OCI-LY7 (cell line): Measurements from ENCODE around the gene RECK. TPM values are rescaled to one million over a fixed set of nuclear protein-coding genes. Genes with fewer than 3 reads are reported as not detected.

Source experiments
- BruUV-seq: library from RNA; stranded (reverse); fragments of 400-500 nt; replicated peaks from 2 replicates; lab custom pipeline; 2021; lab: Mats Ljungman, UMichigan
- CTCF ChIA-PET: fragments of 300-600 bp; sonication (Branson Sonifier 250); formaldehyde crosslinking; loops from one replicate; lab custom pipeline; 2022; ENCODE audit warnings: antibody characterized with exemption; ENCODE audit not compliant: unreplicated experiment; lab: Charles Lee
- POLR2A ChIA-PET: fragments of 300-600 bp; sonication (Branson Sonifier 250); formaldehyde crosslinking; loops from one replicate; lab custom pipeline; 2022; ENCODE audit warnings: antibody characterized with exemption; lab: Charles Lee
- DNase-seq: peaks from one replicate; pipeline ENCODE4 v3.0.0-alpha.2; 2015; ENCODE audit warnings: low spot score
- H2AFZ ChIP-seq: fragments of 200-600 bp; sonication (generic), shearing (Covaris generic); 2 replicates; pipeline ENCODE4 v1.6.1; 2014; ENCODE audit warnings: mild to moderate bottlenecking, antibody characterized with exemption, low read length, moderate library complexity
- H3K27ac ChIP-seq: fragments of 200-600 bp; sonication (generic); 2 replicates; pipeline ENCODE4 v1.5.1; 2014; ENCODE audit warnings: mixed run types, low read depth, mild to moderate bottlenecking, moderate library complexity, low read length, inconsistent platforms; ENCODE audit not compliant: poor library complexity, severe bottlenecking
- H3K36me3 ChIP-seq: fragments of 200-600 bp; sonication (generic); 2 replicates; pipeline ENCODE4 v1.6.1; 2014; ENCODE audit warnings: mild to moderate bottlenecking, antibody characterized with exemption, low read length, moderate library complexity, mixed read lengths; ENCODE audit not compliant: insufficient read depth
- H3K4me1 ChIP-seq: fragments of 200-600 bp; sonication (generic); 2 replicates; pipeline ENCODE4 v1.5.1; 2014; ENCODE audit warnings: mild to moderate bottlenecking, low read length; ENCODE audit not compliant: insufficient read depth, poor library complexity, severe bottlenecking
- H3K4me2 ChIP-seq: fragments of 200-600 bp; sonication (generic); 2 replicates; pipeline ENCODE4 v1.6.1; 2014; ENCODE audit warnings: mild to moderate bottlenecking, low read length
- H3K4me3 ChIP-seq: fragments of 200-600 bp; sonication (generic); 2 replicates; pipeline ENCODE4 v1.5.1; 2014; ENCODE audit warnings: mild to moderate bottlenecking, low read depth, low read length; ENCODE audit not compliant: poor library complexity, severe bottlenecking
- H3K79me2 ChIP-seq: fragments of 200-600 bp; sonication (generic); 2 replicates; pipeline ENCODE4 v1.6.1; 2016; ENCODE audit warnings: low read depth, mild to moderate bottlenecking, low read length, moderate library complexity, mixed read lengths; ENCODE audit not compliant: insufficient read depth
- H3K9me2 ChIP-seq: fragments of 200-600 bp; sonication (generic); 2 replicates; pipeline ENCODE4 v1.6.1; 2016; ENCODE audit warnings: mild to moderate bottlenecking, low read length, mixed read lengths; ENCODE audit not compliant: insufficient read depth
- H3K9me3 ChIP-seq: fragments of 200-600 bp; sonication (generic); 2 replicates; pipeline ENCODE4 v1.6.1; 2014; ENCODE audit warnings: mild to moderate bottlenecking, mixed run types, low read length, mixed read lengths
- H4K20me1 ChIP-seq: fragments of 200-600 bp; sonication (generic); 2 replicates; pipeline ENCODE4 v1.6.1; 2014; ENCODE audit warnings: mild to moderate bottlenecking, antibody characterized with exemption, low read length, moderate library complexity, mixed read lengths; ENCODE audit not compliant: insufficient read depth
- EZH2phosphoT487 ChIP-seq: fragments of 200-600 bp; sonication (generic); IDR thresholded peaks from 2 replicates; pipeline ENCODE4 v1.6.1; 2018; ENCODE audit warnings: low read depth, borderline replicate concordance, mild to moderate bottlenecking, mixed run types, antibody characterized with exemption, low read length, moderate library complexity, mixed read lengths
- intact Hi-C: fragments of 100-400 bp; cut with micrococcal nuclease; formaldehyde crosslinking; loops from one replicate; pipeline ENCODE4 v1.10.0; 2022; ENCODE audit not compliant: unreplicated experiment
- total RNA-seq, 2 experiments: library from RNA; depleted of rRNA in 1 of 2; stranded (reverse); fragments of >200 nt in 1 of 2; shearing (Covaris generic) in 1 of 2; gene quantifications; 2 replicates each; pipeline ENCODE4 v1.2.3, GENCODE V29; 2014 to 2022
- TF ChIP-seq, protein P1 (sequence below): fragments of 200-600 bp; sonication (generic); conservative IDR thresholded peaks from 2 replicates; pipeline ENCODE4 v1.5.1; 2014; ENCODE audit warnings: mild to moderate bottlenecking, antibody characterized with exemption, low read length, moderate library complexity, mixed read lengths

RECK gene
- total RNA-seq, 2 experiments from 2014 or later = 3.0 to 6.5 TPM

DNA sequence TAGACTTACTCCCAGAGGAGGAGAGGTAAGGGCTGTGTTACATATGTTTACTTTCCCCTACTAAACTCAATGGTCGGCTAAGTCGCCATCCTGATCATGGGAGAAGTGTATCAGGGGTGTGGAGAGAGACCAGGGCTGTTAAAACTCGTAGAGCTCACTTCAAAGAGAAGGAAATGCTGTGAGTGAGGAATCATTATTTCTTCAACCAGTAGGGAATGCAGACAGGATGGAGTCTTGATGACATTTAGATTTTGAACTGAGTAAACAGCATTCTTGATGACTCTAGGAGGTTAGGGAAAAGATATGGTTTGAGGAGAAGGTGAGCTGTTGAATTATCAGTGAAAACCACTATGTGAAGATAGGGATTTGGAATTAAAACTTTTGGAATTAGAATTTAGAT is 17.3 kb downstream of the RECK start:
- Histone ChIP-seq H3K27ac (no peak overlapping the region), H4K20me1 (no peaks in the 10 kb centered on the region), H3K9me2 (no peaks in the 10 kb centered on the region), H3K36me3 (no peaks in the 10 kb centered on the region), H3K4me3 (no peak overlapping the region), H3K4me1 (no peaks in the 10 kb centered on the region), H3K4me2 (no peak overlapping the region), H3K79me2 (no peaks in the 10 kb centered on the region), H2AFZ (no peak overlapping the region), H3K9me3 (no peaks in the 10 kb centered on the region)
- TF ChIP-seq, protein P1, sequence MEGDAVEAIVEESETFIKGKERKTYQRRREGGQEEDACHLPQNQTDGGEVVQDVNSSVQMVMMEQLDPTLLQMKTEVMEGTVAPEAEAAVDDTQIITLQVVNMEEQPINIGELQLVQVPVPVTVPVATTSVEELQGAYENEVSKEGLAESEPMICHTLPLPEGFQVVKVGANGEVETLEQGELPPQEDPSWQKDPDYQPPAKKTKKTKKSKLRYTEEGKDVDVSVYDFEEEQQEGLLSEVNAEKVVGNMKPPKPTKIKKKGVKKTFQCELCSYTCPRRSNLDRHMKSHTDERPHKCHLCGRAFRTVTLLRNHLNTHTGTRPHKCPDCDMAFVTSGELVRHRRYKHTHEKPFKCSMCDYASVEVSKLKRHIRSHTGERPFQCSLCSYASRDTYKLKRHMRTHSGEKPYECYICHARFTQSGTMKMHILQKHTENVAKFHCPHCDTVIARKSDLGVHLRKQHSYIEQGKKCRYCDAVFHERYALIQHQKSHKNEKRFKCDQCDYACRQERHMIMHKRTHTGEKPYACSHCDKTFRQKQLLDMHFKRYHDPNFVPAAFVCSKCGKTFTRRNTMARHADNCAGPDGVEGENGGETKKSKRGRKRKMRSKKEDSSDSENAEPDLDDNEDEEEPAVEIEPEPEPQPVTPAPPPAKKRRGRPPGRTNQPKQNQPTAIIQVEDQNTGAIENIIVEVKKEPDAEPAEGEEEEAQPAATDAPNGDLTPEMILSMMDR = no peak
- no peak for TF ChIP-seq EZH2phosphoT487
- intact Hi-C loops = no loop called here
- no peak for DNase-seq
- POLR2A ChIA-PET = interaction anchor here (0.6 to 1.3 kb wide), 3 partner anchors 12 to 38 kb away, joined by 3 to 5 read pairs (median 4); no protein-coding TSS in a partner anchor
- BruUV-seq = no TSS peak
- CTCF ChIA-PET = no interaction called here

GRCh38 chr9:36056896-36057295 is 20.2 kb downstream of the RECK start:
- POLR2A ChIA-PET = interaction anchor here (0.6 to 1.4 kb wide), 5 partner anchors 8 to 179 kb away, joined by 3 to 6 read pairs (median 5); no protein-coding TSS in a partner anchor

More at GRCh38 chr9:36056896-36057295, 20.2 kb downstream of the RECK start:
- intact Hi-C loops = no loop called here
- Histone ChIP-seq H3K4me1 (no peaks in the 10 kb centered on the region), H3K36me3 (no peaks in the 10 kb centered on the region), H3K4me2 (no peak overlapping the region), H3K9me2 (no peaks in the 10 kb centered on the region), H3K79me2 (no peaks in the 10 kb centered on the region), H3K4me3 (no peak overlapping the region), H2AFZ (no peak overlapping the region), H3K27ac (no peak overlapping the region), H3K9me3 (no peaks in the 10 kb centered on the region), H4K20me1 (no peaks in the 10 kb centered on the region)
- BruUV-seq = no TSS peak
- DNase-seq = no peak
- no peak for TF ChIP-seq EZH2phosphoT487
- TF ChIP-seq, protein P1 = no peak
- CTCF ChIA-PET = interaction anchor here (0.6 kb wide), 2 partner anchors 43 to 270 kb away, joined by 3 read pairs; no protein-coding TSS in a partner anchor
